Measurements from ENCODE around the gene LNX1. TPM values are rescaled to one million over a fixed set of nuclear protein-coding genes. Genes with fewer than 3 reads are reported as not detected.

LNX1 gene
- 10 to 100 TPM; 21.7 to 47.2 (median 36.2) TPM for total RNA-seq

DNA sequence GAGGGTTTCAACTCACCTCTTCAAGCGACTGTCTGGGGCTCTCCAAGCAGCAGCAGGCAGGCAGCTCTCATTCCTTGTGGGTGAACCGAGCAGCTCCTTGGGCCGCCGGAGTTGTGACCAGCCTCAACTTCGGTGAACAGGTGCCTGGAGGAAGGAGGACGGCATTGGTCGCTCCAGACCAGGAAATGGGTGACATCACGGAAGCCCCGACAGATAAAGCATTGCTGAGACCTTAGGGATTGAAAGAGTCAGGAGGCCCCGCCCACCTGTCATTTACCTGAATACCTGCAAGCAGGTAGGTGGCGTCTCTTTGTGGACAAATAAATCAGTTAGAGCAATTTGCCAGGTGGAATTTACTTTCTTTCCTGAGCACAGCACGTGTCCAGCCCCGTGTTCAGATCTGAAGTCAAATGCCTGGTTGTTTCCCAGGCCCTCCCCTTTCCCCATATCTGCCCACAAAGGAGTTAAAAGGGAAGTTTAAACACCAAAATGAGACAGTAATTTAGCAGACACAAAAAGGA lies at the start of gene LNX1:
LNX1 (minus strand) TSS at position 115 of the 521 bp plus-strand sequence. CDS start 17,484 bp downstream, outside the sequence.
- TF ChIP-seq, protein P1, sequence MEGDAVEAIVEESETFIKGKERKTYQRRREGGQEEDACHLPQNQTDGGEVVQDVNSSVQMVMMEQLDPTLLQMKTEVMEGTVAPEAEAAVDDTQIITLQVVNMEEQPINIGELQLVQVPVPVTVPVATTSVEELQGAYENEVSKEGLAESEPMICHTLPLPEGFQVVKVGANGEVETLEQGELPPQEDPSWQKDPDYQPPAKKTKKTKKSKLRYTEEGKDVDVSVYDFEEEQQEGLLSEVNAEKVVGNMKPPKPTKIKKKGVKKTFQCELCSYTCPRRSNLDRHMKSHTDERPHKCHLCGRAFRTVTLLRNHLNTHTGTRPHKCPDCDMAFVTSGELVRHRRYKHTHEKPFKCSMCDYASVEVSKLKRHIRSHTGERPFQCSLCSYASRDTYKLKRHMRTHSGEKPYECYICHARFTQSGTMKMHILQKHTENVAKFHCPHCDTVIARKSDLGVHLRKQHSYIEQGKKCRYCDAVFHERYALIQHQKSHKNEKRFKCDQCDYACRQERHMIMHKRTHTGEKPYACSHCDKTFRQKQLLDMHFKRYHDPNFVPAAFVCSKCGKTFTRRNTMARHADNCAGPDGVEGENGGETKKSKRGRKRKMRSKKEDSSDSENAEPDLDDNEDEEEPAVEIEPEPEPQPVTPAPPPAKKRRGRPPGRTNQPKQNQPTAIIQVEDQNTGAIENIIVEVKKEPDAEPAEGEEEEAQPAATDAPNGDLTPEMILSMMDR (IDR thresholded peaks at IDR 0.05), result no peak
- no peak for TF ChIP-seq POLR2AphosphoS5 (IDR thresholded peaks at IDR 0.05)
- no peak for TF ChIP-seq EP300 (IDR thresholded peaks at IDR 0.05)
- no peak for TF ChIP-seq POLR2A (IDR thresholded peaks at IDR 0.05)
- Histone ChIP-seq H3K4me1 (peaks cover 30% of the 10 kb centered on the region), H3K36me3 (no peaks in the 10 kb centered on the region), H3K9me3 (no peaks in the 10 kb centered on the region), H3K4me3 (peak within 1 kb of the TSS; percentile 42), H3K27me3 (no peaks in the 10 kb centered on the region), H3K27ac (peak within 1 kb of the TSS; percentile 73)
- WGBS, result 49% methylated on average over 13 of the region's 13 CpGs
- DNase-seq (ENCODE audit: low spot score in 2 of 2), result peak; percentile 80 to 83

DNA sequence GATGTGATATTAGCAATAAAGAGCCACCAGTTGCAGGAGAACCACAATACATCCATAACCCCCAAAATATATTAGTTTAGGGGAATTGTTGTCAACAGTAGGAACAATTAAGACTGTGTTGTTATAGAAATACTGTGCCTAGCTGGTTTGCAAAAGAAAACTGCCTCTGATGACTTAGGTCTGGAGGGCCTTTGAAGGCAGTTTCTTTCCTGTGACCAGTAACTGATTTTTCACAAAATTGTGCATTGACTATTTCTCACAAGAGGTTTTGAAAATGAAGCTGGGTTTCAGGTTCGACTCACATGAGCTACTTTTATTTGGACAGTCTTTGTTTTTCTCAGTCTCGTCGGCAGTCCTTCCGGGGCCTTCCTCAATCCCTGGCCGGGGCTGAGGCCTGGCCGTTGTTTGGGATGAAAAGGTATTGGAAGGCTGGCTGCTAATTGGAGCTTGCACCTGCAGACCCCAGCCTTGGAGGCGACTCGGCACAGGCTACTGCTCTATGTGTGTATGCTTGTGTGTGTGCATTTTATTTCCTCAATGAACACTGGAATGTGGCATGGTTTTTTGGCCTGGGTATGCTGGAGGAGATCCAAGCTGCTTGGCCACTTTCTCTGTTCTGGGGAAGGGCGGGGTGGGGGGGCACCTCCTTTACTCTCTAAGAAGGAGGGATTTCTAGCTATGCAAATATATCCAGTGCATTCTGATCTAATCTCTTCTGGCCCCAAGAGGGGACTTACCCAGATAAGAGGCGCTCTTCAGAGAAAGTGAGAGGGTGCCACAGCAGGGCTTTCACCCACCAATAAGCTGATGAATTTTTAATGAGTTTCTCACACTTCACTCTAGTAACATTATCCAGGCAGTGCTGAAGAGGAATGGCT lies 49.5 kb upstream of the LNX1 start:
- Histone ChIP-seq H3K36me3 (no peaks in the 10 kb centered on the region), H3K4me3 (no peak overlapping the region), H3K27me3 (no peaks in the 10 kb centered on the region), H3K9me3 (no peaks in the 10 kb centered on the region), H3K4me1 (peaks cover 9% of the 10 kb centered on the region), H3K27ac (no peak overlapping the region)
- no peak for DNase-seq (ENCODE audit: low spot score in 2 of 2)
- WGBS, result 63% methylated on average over 10 of the region's 10 CpGs
- TF ChIP-seq POLR2AphosphoS5 (IDR thresholded peaks at IDR 0.05) (no peak), POLR2A (IDR thresholded peaks at IDR 0.05) (no peak), EP300 (IDR thresholded peaks at IDR 0.05) (no peak)
- TF ChIP-seq, protein P1 (IDR thresholded peaks at IDR 0.05), result no peak

DNA sequence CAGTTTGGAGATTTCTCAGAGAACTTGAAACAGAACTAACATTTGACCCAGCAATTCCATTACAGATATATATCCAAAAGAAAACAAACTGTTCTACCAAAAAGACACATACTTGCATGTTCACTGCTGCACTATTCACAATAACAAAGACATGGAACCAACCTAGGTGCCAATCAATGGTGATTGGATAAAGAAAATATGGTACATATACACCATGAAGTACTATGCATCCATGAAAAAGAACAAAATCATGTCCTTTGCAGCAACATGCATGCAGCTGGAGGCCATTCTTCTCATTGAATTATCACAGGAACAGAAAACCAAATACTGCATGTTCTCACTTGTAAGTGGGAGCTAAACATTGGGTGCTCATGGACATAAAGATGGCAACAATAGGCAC lies 47.6 kb upstream of the LNX1 start:
- Histone ChIP-seq H3K4me1 (no peaks in the 10 kb centered on the region), H3K27ac (no peak overlapping the region), H3K36me3 (no peaks in the 10 kb centered on the region), H3K4me3 (no peak overlapping the region), H3K27me3 (no peaks in the 10 kb centered on the region), H3K9me3 (no peaks in the 10 kb centered on the region)
- TF ChIP-seq, protein P1 (IDR thresholded peaks at IDR 0.05), result no peak
- TF ChIP-seq POLR2AphosphoS5 (IDR thresholded peaks at IDR 0.05) (no peak), POLR2A (IDR thresholded peaks at IDR 0.05) (no peak), EP300 (IDR thresholded peaks at IDR 0.05) (no peak)
- no peak for DNase-seq (ENCODE audit: low spot score in 2 of 2)

DNA sequence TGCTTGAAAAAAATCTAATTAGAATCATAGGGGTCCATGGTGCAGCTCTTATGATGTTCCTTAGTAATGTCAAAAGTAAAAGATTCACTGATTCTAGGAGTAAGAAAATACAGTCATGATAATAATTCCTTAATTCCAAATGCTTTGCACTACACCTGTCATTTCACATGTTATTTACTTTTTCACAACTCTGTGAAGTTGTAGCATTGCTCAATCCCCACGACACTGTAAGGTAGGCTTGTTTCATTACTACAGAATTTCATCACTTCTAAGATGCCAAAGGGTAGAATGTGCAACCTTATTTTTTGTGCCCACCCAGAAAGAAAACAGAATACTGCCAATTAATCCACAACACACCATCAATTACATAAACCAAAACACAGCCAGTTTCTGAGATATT lies 46.1 kb upstream of the LNX1 start:
- H3K36me3 ChIP-seq, result no peaks in the 10 kb centered on the region
- no peaks in the 10 kb centered on the region for H3K4me1 ChIP-seq
- no peaks in the 10 kb centered on the region for H3K27me3 ChIP-seq
- DNase-seq (ENCODE audit: low spot score in 2 of 2), result no peak
- no peaks in the 10 kb centered on the region for H3K9me3 ChIP-seq
- TF ChIP-seq POLR2AphosphoS5 (IDR thresholded peaks at IDR 0.05) (no peak), EP300 (IDR thresholded peaks at IDR 0.05) (no peak), POLR2A (IDR thresholded peaks at IDR 0.05) (no peak)
- TF ChIP-seq, protein P1 (IDR thresholded peaks at IDR 0.05), result no peak
- no peak overlapping the region for H3K4me3 ChIP-seq
- H3K27ac ChIP-seq, result no peak overlapping the region
- WGBS, result 66% methylated on average over 1 of the region's 1 CpG

DNA sequence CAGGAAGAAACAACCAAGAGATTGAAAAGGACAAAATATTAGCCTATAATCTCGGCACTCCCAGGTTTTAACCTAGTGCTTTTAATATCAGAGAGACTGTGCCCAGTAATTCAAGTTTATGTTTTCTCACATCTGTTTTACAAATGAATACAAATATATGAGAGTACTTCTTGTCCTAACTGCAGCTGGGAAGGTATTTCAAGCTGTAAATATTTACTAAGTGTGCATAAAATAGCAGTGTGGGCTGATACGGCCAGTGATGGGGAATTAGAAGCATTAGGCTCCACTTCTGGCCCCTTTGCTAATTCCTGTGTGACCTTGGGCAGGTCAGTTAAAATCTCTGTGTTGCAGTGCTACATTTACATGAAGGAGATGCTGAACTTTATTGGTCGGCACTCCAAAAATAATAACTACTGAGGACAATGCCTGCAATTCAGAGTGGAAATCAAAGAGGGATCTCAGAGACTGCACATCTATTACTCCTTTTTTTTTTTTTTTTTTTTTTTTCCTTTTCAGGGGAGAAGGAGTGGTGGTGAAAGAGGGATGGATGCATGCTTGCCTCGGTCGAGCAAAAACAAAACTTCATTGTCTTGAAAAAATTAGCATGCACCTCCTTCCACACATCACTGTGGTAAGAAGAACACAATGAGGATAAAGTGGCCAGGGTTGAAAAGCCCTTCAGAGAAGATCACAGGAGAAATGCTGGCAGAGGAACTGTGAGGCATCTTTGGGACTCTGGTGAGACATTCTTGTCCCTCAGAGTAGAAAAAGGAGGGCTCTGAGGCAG lies 44.6 kb upstream of the LNX1 start:
- Histone ChIP-seq H3K27me3 (no peaks in the 10 kb centered on the region), H3K27ac (no peak overlapping the region), H3K4me1 (no peaks in the 10 kb centered on the region), H3K36me3 (no peaks in the 10 kb centered on the region), H3K9me3 (no peaks in the 10 kb centered on the region), H3K4me3 (no peak overlapping the region)
- TF ChIP-seq EP300 (IDR thresholded peaks at IDR 0.05) (no peak), POLR2AphosphoS5 (IDR thresholded peaks at IDR 0.05) (no peak)
- TF ChIP-seq, protein P1 (IDR thresholded peaks at IDR 0.05), result no peak
- DNase-seq (ENCODE audit: low spot score in 2 of 2), result no peak
- WGBS, result 61% methylated on average over 5 of the region's 5 CpGs

Measured in suprapubic skin (tissue), 4 donors.